HG03342 (cell line): ENCODE measurements around the gene UTP3.
"Not testable (repeated sequence)": the region's sequence is repeated elsewhere in the genome, so short reads cannot be mapped to it uniquely, and the experiment has no call there.

Experiments
- ATAC-seq: cut with Tn5 transposase; IDR thresholded peaks from one replicate; pipeline ENCODE4 v1.9.1; 2021; ENCODE audit warnings: mild to moderate bottlenecking, moderate library complexity; ENCODE audit not compliant: unreplicated experiment

The UTP3 gene

GRCh38 chr4:70687821-70688794, at the start of gene UTP3:
TSS of gene UTP3 (plus strand) at chr4:70688532. CDS start at chr4:70688678, 146 bp downstream.
- ATAC-seq = peak; percentile 95

GRCh38 chr4:70640192-70640591, 48.1 kb upstream of the UTP3 start:
- peak; percentile 51 for ATAC-seq

GRCh38 chr4:70650741-70651140, 37.6 kb upstream of the UTP3 start:
- not testable (repeated sequence) for ATAC-seq

GRCh38 chr4:70651864-70652506, 36.3 kb upstream of the UTP3 start:
- ATAC-seq = peak; percentile 39

GRCh38 chr4:70654605-70655011, 33.7 kb upstream of the UTP3 start:
- ATAC-seq = no peak

- no peak for ATAC-seq
Observed at GRCh38 chr4:70657326-70657725, 31.0 kb upstream of the UTP3 start.

GRCh38 chr4:70658418-70658817, 29.9 kb upstream of the UTP3 start:
- ATAC-seq = no peak

- no peak for ATAC-seq
Observed at GRCh38 chr4:70660106-70660505, 28.2 kb upstream of the UTP3 start.

- peak; percentile 71 for ATAC-seq
Observed at GRCh38 chr4:70661309-70661922, 26.9 kb upstream of the UTP3 start.

GRCh38 chr4:70666369-70666768, 22.0 kb upstream of the UTP3 start, which contains the start of gene JCHAIN:
TSS of gene JCHAIN (minus strand) at chr4:70666508. CDS start at chr4:70666490, 18 bp downstream.
- peak; percentile 37 for ATAC-seq

GRCh38 chr4:70667740-70668535, 20.4 kb upstream of the UTP3 start:
- no peak for ATAC-seq

GRCh38 chr4:70670332-70671014, 17.9 kb upstream of the UTP3 start:
- no peak for ATAC-seq

- no peak for ATAC-seq
Observed at GRCh38 chr4:70671091-70671490, 17.2 kb upstream of the UTP3 start.

GRCh38 chr4:70674191-70674590, 14.1 kb upstream of the UTP3 start:
- ATAC-seq = no peak

GRCh38 chr4:70674731-70675130, 13.6 kb upstream of the UTP3 start:
- ATAC-seq = no peak

- no peak for ATAC-seq
Observed at GRCh38 chr4:70676554-70677090, 11.7 kb upstream of the UTP3 start.

- ATAC-seq = peak; percentile 66
Observed at GRCh38 chr4:70678383-70678999, 9.8 kb upstream of the UTP3 start.

GRCh38 chr4:70680934-70681333, 7.4 kb upstream of the UTP3 start:
- no peak for ATAC-seq

GRCh38 chr4:70681704-70682103, 6.6 kb upstream of the UTP3 start:
- peak; percentile 51 for ATAC-seq
